GM18507 (cell line): ENCODE results near the gene GRK6.
A peak's percentile ranks its signal among the peaks of the same experiment; 100 is the strongest.

Experiments
- DNase-seq: peaks from one replicate; pipeline ENCODE4 v3.0.0; 2011; ENCODE audit warnings: low read depth; ENCODE audit not compliant: insufficient read length; ENCODE audit errors: extremely low spot score
- FAIRE-seq: peaks from 2 replicates; lab custom pipeline; 2011; peaks lifted over from hg19 to GRCh38; lab: Jason Lieb, UNC

The GRK6 gene

GRCh38 chr5:177426566-177427210 is at the start of gene GRK6:
GRK6 (plus strand) TSS chr5:177426676; CDS start chr5:177426846, 170 bp downstream.
- no peak for DNase-seq
- FAIRE-seq = no peak

GRCh38 chr5:177377851-177378776 is 48.4 kb upstream of the GRK6 start:
- FAIRE-seq (no peak), DNase-seq (no peak)

- DNase-seq (no peak), FAIRE-seq (peak; percentile 79)
Observed at GRCh38 chr5:177378884-177379883, 47.3 kb upstream of the GRK6 start.

DNA sequence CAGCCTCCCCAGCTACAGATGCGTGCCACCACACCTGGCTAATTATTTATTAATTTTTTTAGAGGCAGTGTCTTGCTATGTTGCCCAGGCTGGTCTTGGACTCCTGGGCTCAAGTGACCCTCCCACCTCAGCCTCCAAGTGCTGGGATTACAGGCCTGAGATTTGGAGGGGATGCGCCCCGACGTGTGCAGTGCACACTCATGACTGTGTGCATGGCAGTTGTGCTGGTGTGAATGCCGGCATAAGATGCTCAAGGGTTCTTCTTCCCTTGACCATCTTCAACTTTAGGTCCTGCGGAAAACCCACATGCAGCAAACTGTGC is 45.7 kb upstream of the GRK6 start:
- DNase-seq (no peak), FAIRE-seq (no peak)

DNA sequence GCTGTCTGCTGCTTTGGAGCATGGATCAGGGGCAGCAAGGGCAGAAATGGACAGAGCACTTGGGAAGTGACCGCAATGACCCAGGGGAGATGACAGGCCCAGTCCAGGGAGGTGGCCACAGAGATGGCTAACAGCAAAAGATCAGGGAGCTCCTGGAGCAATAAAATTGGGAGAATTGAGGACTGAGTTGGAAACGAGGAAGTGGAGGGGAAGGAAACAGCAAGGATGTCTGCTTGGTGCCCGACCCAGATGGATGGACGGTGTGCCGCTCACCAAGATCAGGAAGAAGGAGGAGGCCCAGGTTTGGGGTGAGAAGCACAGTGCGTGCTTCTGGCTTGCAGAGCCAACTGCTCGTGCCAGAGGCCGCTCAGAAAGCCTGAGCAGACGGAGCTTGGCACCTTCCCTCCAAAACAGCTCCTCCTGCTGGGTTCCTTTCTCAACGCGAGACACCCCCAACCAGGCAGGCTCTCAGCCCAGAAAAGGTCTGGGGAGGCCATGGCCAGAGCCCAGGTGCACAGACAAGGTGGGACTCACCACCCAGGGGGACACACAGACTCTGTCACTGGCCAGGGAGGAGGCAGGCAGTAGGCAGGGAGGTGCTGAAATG is 44.0 kb upstream of the GRK6 start:
- DNase-seq (no peak), FAIRE-seq (peak; percentile 5)

GRCh38 chr5:177383181-177383580 is 43.3 kb upstream of the GRK6 start:
- FAIRE-seq = no peak
- no peak for DNase-seq

GRCh38 chr5:177384134-177384533 is 42.3 kb upstream of the GRK6 start, which contains the start of gene SLC34A1:
SLC34A1 (plus strand) TSS chr5:177384434; CDS start chr5:177385742, 1,308 bp downstream.
- FAIRE-seq (no peak), DNase-seq (no peak)

- FAIRE-seq (no peak), DNase-seq (no peak)
Observed at GRCh38 chr5:177385720-177386119, 40.8 kb upstream of the GRK6 start.

DNA sequence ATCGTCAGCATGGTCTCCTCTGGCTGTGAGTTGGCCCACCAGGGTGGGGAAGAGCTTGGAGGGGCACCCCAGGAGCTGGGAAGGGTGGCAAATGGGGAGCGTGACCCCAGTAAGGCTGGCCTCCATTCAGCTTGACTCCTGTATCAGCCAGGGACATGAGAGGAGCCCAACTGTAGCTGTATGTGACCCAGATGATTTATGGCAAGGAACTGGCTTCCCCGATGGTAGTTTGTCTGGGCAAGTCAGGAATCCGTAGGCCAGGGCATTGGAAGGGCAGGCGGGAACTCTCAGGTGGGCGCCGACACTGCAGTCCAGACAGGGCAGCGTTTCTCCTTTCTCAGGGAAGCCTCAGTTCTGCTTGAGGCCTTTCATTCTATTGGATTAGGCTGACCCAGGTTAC is 39.9 kb upstream of the GRK6 start:
- FAIRE-seq = no peak

DNA sequence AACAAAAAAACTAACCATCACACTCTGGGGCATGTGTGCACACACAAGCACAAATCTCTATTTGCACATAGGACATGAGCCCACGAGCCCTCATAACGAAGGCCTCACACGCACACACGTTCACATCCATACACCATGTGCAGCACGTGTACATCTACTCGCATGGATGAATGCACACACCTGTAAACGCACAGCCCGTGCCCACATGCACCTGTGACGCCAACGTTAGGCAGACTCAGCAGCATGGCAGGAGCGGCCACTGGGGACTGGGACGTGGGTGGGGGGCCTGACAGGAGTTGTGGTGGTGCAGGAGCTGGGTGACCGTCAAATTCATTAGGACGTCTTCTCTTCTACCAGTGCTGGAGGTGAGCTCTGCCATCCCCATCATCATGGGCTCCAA is 39.1 kb upstream of the GRK6 start:
- DNase-seq (no peak), FAIRE-seq (no peak)

More for the DNA sequence above, 39.9 kb upstream of the GRK6 start:
- no peak for DNase-seq

- FAIRE-seq (no peak), DNase-seq (no peak)
Observed at GRCh38 chr5:177388521-177389052, 37.9 kb upstream of the GRK6 start.

- DNase-seq (no peak), FAIRE-seq (peak; percentile 89)
Observed at GRCh38 chr5:177389241-177390169, 37.0 kb upstream of the GRK6 start.

DNA sequence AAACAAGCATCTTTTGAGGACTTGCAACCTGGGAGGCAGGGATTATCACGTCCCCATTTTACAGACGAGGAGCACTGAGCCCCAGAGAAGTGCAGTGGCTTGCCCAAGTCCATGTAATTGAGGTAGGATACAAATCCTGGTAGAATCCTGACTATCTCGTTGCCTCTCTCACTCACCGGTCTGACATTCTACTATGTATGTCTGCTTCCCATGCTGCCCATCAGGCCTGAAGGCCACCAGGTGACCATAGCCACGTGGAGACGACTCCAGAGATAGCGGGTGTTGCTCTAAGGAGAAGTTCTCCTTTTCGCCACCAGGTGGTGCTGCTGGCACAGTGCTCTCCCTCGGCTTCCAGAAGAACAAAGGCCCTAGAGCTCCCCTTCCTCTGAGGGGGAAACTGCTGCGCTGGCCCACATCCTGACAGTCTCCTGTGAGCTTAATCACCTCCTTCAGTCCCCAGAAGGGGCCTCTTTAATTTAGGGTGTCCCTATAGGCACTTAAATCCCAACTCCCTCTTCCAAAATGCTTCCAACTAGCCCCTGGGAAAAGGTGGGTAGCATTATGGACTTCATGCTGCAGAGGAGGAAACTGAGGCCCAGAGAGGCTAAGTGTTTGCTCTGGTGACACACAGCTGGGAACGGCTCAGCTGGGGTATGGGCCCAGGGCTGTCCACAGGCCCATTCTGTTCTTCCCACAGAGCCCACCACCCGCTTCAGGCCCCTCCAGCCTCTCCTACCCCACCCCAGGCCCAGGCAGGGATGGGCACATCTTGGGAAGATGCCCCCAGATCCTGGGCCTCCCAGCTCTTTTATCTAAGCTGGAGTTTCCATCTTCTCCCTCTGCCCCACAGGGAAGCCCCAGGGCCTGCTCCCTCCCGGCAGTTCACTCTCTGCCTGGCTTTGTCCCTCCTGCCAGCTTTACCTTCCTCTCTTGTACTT is 35.8 kb upstream of the GRK6 start:
- FAIRE-seq = peak; percentile 95

DNA sequence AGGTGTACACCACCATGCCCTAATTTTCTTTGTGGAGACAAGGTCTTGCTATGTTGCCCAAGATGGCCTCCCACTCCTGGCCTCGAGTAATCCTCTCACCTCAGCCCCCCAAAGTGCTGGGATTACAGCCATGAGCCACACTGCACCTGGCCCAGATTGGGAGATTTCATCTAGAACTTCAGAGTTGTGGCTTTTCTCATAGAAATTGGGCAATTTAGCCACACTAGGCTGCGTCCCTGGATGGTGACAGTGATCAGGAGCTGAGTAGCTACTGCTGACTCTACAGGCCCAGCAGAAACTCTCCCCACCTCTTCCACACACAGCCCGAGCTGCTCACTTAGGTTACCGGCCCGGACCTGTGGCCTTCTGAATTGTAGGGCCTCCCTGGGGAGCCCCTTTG is 33.7 kb upstream of the GRK6 start:
- DNase-seq (no peak), FAIRE-seq (no peak)

More for the DNA sequence above, 35.8 kb upstream of the GRK6 start:
- DNase-seq = no peak

DNA sequence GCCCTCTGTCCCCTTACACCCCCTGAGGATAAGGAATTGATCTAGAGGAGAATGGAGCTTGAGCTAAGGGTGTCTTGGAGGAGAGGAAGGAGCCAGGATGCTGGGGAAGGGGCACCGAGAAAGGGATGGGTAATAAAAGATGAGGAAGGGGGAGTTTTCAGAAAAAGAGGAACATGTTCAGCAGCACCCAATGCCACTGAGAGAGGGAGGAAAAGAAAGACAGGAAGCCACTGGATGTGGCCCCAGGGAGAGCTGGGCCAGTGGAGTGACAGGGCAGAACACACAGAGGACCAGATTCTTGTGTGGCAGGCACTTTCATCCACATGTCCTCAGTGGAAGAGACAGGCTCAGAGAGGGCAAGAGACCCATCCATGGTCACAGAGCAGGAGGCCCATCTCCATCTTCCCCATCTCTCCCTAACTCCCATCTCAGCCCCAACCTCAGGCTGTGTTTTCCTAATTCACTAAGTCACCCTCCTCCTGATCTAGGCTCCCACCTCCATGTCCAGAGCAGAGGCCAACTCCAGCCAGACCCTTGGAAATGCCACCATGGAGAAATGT is 33.2 kb upstream of the GRK6 start:
- DNase-seq = no peak

DNA sequence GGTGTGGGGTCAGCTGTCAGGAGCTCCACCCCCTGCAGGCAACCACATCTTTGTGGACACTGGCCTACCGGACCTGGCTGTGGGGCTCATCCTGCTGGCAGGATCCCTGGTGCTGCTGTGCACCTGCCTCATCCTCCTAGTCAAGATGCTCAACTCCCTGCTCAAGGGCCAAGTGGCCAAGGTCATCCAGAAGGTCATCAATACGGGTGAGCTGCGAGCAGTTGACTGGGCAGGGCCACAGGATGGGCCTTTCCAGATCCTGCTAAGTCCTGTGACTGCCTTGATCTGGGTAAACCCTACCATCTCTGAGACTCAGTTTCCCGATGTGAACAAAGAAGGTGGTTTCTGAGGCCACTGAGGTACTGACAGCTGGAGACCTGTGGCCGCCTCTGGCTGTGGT is 32.5 kb upstream of the GRK6 start:
- no peak for DNase-seq
- no peak for FAIRE-seq

More for the DNA sequence above, 33.2 kb upstream of the GRK6 start:
- FAIRE-seq = no peak

GRCh38 chr5:177396078-177396477 is 30.4 kb upstream of the GRK6 start:
- DNase-seq (no peak), FAIRE-seq (no peak)
